Measurements from ENCODE around the gene ADGRL2.

DNA sequence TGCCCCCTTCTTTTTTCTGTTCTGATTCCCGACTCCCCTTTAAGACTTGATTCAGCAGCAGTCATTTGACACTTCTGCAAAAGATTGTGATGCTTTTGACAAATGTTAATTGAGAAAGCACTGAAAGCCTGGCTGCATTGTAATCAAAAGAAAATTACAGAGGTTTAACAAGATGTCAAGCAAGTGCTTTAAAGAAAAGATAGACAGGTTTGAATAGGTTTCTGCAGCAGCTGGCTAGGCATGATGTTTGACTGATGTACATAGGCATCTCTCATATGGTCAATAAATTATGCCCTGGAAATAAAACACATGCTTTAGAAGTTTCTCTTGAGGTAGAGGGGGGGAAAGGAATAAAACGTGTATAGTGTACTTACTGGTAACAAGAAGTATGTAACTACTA, 147.8 kb downstream of the ADGRL2 start:
- TF ChIP-seq, protein P1, sequence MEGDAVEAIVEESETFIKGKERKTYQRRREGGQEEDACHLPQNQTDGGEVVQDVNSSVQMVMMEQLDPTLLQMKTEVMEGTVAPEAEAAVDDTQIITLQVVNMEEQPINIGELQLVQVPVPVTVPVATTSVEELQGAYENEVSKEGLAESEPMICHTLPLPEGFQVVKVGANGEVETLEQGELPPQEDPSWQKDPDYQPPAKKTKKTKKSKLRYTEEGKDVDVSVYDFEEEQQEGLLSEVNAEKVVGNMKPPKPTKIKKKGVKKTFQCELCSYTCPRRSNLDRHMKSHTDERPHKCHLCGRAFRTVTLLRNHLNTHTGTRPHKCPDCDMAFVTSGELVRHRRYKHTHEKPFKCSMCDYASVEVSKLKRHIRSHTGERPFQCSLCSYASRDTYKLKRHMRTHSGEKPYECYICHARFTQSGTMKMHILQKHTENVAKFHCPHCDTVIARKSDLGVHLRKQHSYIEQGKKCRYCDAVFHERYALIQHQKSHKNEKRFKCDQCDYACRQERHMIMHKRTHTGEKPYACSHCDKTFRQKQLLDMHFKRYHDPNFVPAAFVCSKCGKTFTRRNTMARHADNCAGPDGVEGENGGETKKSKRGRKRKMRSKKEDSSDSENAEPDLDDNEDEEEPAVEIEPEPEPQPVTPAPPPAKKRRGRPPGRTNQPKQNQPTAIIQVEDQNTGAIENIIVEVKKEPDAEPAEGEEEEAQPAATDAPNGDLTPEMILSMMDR (IDR thresholded peaks at IDR 0.05): no peak
- TF ChIP-seq TEAD4 (IDR thresholded peaks at IDR 0.05; ENCODE audit: borderline replicate concordance, insufficient read depth): no peak
- no peak for TF ChIP-seq RXRA (IDR thresholded peaks at IDR 0.05; ENCODE audit: borderline replicate concordance, low read depth)
- no peak for TF ChIP-seq USF2 (IDR thresholded peaks at IDR 0.05; ENCODE audit: borderline replicate concordance, low read depth, low read length)
- no peak for TF ChIP-seq RAD21 (IDR thresholded peaks at IDR 0.05; ENCODE audit: low read length)
- TF ChIP-seq ELF1 (IDR thresholded peaks at IDR 0.05): no peak

Data from SK-N-SH (cell line).